ENCODE measurements around the gene TSEN54.

DNA sequence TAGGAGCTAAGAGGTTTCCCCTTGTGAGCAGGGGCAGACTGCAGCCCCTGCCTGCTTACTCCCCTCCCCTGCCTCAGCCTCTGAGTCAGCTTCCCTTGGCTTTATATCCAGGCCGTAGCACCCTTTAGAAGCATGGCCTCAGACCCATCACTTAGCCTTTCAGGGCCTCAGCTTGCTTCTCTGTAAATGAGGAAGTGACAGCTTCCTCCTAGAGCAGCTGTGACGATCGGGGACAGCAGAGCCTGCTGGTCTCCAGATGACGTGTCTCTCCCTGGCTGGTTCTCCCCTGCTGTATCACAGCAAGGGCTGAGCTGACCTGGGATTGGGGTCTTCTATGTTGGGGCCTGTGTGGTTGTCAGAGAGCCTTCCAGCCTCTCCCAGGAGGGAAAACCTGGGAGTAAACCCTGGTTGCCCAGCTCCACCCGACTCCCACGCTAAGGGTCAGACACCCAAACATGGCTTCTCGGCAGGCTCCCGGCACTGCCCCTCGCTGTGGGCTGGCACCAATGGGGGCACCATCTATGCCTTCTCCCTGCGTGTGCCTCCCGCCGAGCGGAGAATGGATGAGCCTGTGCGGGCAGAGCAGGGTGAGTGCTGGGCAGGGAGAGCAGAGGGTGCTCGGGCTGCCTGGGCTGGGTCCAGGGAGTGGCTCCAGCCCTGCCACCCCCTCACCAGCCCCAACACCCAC, 55.0 kb downstream of the TSEN54 start:
- TF ChIP-seq TAF1 (IDR thresholded peaks at IDR 0.05; ENCODE audit: borderline replicate concordance, insufficient read depth, low read length) = no peak
- TF ChIP-seq, protein P1, sequence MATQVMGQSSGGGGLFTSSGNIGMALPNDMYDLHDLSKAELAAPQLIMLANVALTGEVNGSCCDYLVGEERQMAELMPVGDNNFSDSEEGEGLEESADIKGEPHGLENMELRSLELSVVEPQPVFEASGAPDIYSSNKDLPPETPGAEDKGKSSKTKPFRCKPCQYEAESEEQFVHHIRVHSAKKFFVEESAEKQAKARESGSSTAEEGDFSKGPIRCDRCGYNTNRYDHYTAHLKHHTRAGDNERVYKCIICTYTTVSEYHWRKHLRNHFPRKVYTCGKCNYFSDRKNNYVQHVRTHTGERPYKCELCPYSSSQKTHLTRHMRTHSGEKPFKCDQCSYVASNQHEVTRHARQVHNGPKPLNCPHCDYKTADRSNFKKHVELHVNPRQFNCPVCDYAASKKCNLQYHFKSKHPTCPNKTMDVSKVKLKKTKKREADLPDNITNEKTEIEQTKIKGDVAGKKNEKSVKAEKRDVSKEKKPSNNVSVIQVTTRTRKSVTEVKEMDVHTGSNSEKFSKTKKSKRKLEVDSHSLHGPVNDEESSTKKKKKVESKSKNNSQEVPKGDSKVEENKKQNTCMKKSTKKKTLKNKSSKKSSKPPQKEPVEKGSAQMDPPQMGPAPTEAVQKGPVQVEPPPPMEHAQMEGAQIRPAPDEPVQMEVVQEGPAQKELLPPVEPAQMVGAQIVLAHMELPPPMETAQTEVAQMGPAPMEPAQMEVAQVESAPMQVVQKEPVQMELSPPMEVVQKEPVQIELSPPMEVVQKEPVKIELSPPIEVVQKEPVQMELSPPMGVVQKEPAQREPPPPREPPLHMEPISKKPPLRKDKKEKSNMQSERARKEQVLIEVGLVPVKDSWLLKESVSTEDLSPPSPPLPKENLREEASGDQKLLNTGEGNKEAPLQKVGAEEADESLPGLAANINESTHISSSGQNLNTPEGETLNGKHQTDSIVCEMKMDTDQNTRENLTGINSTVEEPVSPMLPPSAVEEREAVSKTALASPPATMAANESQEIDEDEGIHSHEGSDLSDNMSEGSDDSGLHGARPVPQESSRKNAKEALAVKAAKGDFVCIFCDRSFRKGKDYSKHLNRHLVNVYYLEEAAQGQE (IDR thresholded peaks at IDR 0.05; ENCODE audit: insufficient read depth in 1 of 2, low read depth in 2 of 2, low read length in 2 of 2) = no peak
- TF ChIP-seq POLR2AphosphoS5 (IDR thresholded peaks at IDR 0.05; ENCODE audit: low read depth, low read length) = no peak
- no peak for TF ChIP-seq SIN3A (IDR thresholded peaks at IDR 0.05; ENCODE audit: borderline replicate concordance, insufficient read depth, low read length)
- no peak for TF ChIP-seq FOXP2 (optimal IDR thresholded peaks at IDR 0.05; ENCODE audit: borderline replicate concordance, extremely low read depth, extremely low read length, insufficient read depth)

All from PFSK-1 (cell line).